KMS-11 (cell line): Measurements from ENCODE around the gene SEC24B.

Experiments
- H2AFZ ChIP-seq: fragments of 200-600 bp; sonication (generic); 2 replicates; pipeline ENCODE4 v1.6.1; 2016; ENCODE audit warnings: antibody characterized with exemption, mixed run types, low read depth
- H3K27ac ChIP-seq: fragments of 200-600 bp; sonication (generic); 2 replicates; pipeline ENCODE4 v1.6.1; 2016; ENCODE audit warnings: mild to moderate bottlenecking, mixed run types
- H3K27me3 ChIP-seq: fragments of 200-600 bp; sonication (generic); 2 replicates; pipeline ENCODE4 v1.6.1; 2017; ENCODE audit warnings: mild to moderate bottlenecking, low read depth, mixed run types, moderate library complexity; ENCODE audit not compliant: insufficient read depth
- H3K36me3 ChIP-seq: fragments of 200-600 bp; sonication (generic); 2 replicates; pipeline ENCODE4 v1.6.1; 2017; ENCODE audit warnings: mild to moderate bottlenecking, mixed run types; ENCODE audit not compliant: insufficient read depth
- H3K4me1 ChIP-seq: fragments of 200-600 bp; sonication (generic); 2 replicates; pipeline ENCODE4 v1.6.1; 2016; ENCODE audit warnings: mild to moderate bottlenecking, low read depth, mixed run types; ENCODE audit not compliant: poor library complexity, severe bottlenecking
- H3K4me2 ChIP-seq: fragments of 200-600 bp; sonication (generic); 2 replicates; pipeline ENCODE4 v1.7.0; 2016; ENCODE audit warnings: mild to moderate bottlenecking, mixed run types
- H3K4me3 ChIP-seq: fragments of 200-600 bp; sonication (generic); IDR thresholded peaks from 2 replicates; pipeline ENCODE4 v1.6.1; 2017; ENCODE audit warnings: low read depth, low read length, mixed read lengths; ENCODE audit not compliant: insufficient read depth
- H3K79me2 ChIP-seq: fragments of 200-600 bp; sonication (generic); 2 replicates; pipeline ENCODE4 v1.6.1; 2016; ENCODE audit warnings: low read depth, mixed run types; ENCODE audit not compliant: insufficient read depth
- H3K9ac ChIP-seq: fragments of 200-600 bp; sonication (generic); 2 replicates; pipeline ENCODE4 v1.6.1; 2016; ENCODE audit warnings: mild to moderate bottlenecking, mixed run types
- H4K20me1 ChIP-seq: fragments of 200-600 bp; sonication (generic); 2 replicates; pipeline ENCODE4 v1.6.1; 2016; ENCODE audit warnings: mild to moderate bottlenecking, mixed run types; ENCODE audit not compliant: insufficient read depth
- TF ChIP-seq, protein P1 (sequence below): fragments of 200-600 bp; sonication (generic); conservative IDR thresholded peaks from 2 replicates; pipeline ENCODE4 v1.6.1; 2017; ENCODE audit warnings: low read depth, mild to moderate bottlenecking, antibody characterized with exemption, low read length, moderate library complexity, mixed read lengths

The SEC24B gene

DNA sequence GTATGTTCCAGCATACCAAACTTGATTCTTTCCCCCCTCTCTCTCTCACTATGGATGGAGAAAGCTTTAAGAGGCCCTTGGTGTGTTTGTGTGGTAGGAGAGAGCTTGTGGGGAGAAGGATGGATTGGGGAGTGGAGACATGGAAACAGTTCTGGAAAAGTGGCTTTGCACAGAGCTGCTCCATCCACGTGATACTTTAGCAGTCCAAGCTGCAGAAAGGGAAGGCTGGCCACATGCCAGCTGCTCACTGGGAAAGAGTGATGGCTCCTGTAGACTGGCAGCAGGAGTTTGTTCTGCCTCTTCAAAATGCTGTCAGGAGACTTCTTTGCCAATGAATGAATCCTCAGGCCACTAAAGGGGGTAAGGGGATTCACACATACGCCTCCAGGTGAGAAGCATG lies 21.7 kb upstream of the SEC24B start:
- Histone ChIP-seq H3K79me2 (no peaks in the 10 kb centered on the region), H3K4me3 (no peak overlapping the region), H3K4me1 (no peaks in the 10 kb centered on the region), H4K20me1 (no peaks in the 10 kb centered on the region), H3K9ac (no peak overlapping the region), H2AFZ (no peak overlapping the region), H3K27ac (no peak overlapping the region), H3K36me3 (no peaks in the 10 kb centered on the region), H3K4me2 (no peak overlapping the region), H3K27me3 (no peaks in the 10 kb centered on the region)
- TF ChIP-seq, protein P1, sequence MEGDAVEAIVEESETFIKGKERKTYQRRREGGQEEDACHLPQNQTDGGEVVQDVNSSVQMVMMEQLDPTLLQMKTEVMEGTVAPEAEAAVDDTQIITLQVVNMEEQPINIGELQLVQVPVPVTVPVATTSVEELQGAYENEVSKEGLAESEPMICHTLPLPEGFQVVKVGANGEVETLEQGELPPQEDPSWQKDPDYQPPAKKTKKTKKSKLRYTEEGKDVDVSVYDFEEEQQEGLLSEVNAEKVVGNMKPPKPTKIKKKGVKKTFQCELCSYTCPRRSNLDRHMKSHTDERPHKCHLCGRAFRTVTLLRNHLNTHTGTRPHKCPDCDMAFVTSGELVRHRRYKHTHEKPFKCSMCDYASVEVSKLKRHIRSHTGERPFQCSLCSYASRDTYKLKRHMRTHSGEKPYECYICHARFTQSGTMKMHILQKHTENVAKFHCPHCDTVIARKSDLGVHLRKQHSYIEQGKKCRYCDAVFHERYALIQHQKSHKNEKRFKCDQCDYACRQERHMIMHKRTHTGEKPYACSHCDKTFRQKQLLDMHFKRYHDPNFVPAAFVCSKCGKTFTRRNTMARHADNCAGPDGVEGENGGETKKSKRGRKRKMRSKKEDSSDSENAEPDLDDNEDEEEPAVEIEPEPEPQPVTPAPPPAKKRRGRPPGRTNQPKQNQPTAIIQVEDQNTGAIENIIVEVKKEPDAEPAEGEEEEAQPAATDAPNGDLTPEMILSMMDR, result no peak

DNA sequence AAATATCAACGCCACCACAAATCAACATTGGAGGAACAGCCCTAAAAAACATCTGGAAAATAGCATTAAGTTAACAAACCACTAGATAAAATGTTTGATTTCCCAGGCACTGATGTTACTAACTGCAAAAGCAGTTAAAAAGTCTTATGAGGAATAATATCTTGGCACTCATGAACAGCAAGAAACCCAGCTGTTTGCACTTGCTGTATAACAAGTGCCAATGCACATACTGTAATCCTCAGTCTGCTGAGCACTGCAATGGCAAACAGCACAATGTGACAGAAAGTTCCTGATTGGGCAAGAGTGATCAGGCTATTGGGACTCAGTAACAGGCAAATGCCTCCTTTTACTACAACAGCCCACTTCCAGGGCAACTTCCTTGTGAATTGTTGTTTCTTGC lies 20.8 kb upstream of the SEC24B start:
- Histone ChIP-seq H3K4me2 (no peak overlapping the region), H3K4me3 (no peak overlapping the region), H3K36me3 (no peaks in the 10 kb centered on the region), H3K79me2 (no peaks in the 10 kb centered on the region), H4K20me1 (no peaks in the 10 kb centered on the region), H3K27me3 (no peaks in the 10 kb centered on the region), H3K4me1 (no peaks in the 10 kb centered on the region), H2AFZ (no peak overlapping the region), H3K27ac (no peak overlapping the region), H3K9ac (no peak overlapping the region)
- TF ChIP-seq, protein P1, result no peak

DNA sequence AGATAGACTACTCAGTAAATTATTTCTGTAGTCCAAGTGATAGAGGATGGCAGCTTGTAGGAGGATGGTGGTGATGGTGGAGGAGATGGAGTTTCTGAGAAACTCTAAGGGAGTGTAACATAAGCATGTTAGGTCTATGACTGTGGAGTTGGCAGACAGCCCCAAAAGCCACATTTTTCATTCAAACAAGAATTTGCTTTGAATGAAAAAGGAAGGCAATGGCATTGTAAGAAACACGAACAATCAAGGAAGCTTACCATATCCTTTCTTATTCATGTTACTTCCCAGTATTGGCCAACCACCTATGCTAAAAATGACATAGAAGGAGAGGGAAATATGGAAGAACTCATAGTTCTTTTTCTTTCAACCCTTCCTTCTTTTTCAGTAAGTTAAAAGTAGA lies 18.7 kb upstream of the SEC24B start:
- no peaks in the 10 kb centered on the region for H3K4me1 ChIP-seq
- no peaks in the 10 kb centered on the region for H3K36me3 ChIP-seq
- no peaks in the 10 kb centered on the region for H4K20me1 ChIP-seq
- H3K27me3 ChIP-seq, result no peaks in the 10 kb centered on the region
- no peak overlapping the region for H3K4me3 ChIP-seq
- no peaks in the 10 kb centered on the region for H3K79me2 ChIP-seq
- no peak overlapping the region for H3K9ac ChIP-seq
- H3K27ac ChIP-seq, result no peak overlapping the region
- H3K4me2 ChIP-seq, result no peak overlapping the region
- TF ChIP-seq, protein P1, result no peak
- no peak overlapping the region for H2AFZ ChIP-seq

DNA sequence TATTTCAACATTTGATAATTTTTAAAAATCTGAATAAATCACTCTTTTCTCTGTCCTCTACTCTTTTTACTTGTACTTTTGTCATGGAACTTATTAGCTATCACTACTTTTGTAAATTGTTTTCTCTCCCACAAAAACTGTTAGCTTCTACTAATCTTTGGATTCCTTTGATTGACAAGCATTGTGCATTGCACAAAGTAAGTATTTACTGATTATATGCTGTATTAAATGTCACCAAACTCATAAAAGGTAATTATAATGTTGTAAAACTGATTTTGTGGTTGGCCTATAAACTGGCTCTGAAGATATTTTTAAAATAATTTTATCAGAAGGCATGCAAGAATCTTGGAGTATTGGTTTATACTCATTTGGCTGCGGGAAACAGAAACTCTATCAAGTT lies 15.0 kb upstream of the SEC24B start:
- H3K27me3 ChIP-seq, result no peaks in the 10 kb centered on the region
- H3K4me2 ChIP-seq, result no peak overlapping the region
- H3K4me3 ChIP-seq, result no peak overlapping the region
- H3K79me2 ChIP-seq, result no peaks in the 10 kb centered on the region
- no peak overlapping the region for H3K9ac ChIP-seq
- H3K4me1 ChIP-seq, result no peaks in the 10 kb centered on the region
- H3K27ac ChIP-seq, result no peak overlapping the region
- no peaks in the 10 kb centered on the region for H4K20me1 ChIP-seq
- no peaks in the 10 kb centered on the region for H3K36me3 ChIP-seq
- TF ChIP-seq, protein P1, result no peak
- H2AFZ ChIP-seq, result no peak overlapping the region

GRCh38 chr4:109419679-109420078 lies 13.9 kb upstream of the SEC24B start:
- Histone ChIP-seq H3K27ac (no peak overlapping the region), H3K79me2 (no peaks in the 10 kb centered on the region), H3K4me1 (no peaks in the 10 kb centered on the region), H2AFZ (no peak overlapping the region), H3K27me3 (no peaks in the 10 kb centered on the region), H3K36me3 (no peaks in the 10 kb centered on the region), H4K20me1 (no peaks in the 10 kb centered on the region), H3K9ac (no peak overlapping the region), H3K4me2 (no peak overlapping the region), H3K4me3 (no peak overlapping the region)
- TF ChIP-seq, protein P1, result no peak
